Vagina (tissue), 2 donors: ENCODE measurements around the gene MARK3.

ENCODE experiments used
- CTCF ChIP-seq, 3 experiments: fragments of 450-650 bp in 2 of 3; fragments of 200-600 bp in 1 of 3; sonication (generic) in 1 of 3; IDR thresholded peaks; one replicate each; pipeline ENCODE4 v1.5.1; 2017 to 2019; ENCODE audit warnings: antibody characterized with exemption in 3 of 3, mild to moderate bottlenecking in 2 of 3, moderate library complexity in 2 of 3
- POLR2A ChIP-seq, 2 donors: fragments of 450-650 bp; IDR thresholded peaks; one replicate each; pipeline ENCODE4 v1.6.1; 2017; ENCODE audit warnings: antibody characterized with exemption in 2 of 2, mild to moderate bottlenecking in 2 of 2, moderate library complexity in 2 of 2

- TF ChIP-seq CTCF (IDR thresholded peaks at IDR 0.05) (no peak), POLR2A (IDR thresholded peaks at IDR 0.05) (no peak)
These were observed 65.2 kb downstream of the MARK3 start for GRCh38 chr14:103450416-103450815.
